NCI-H2107 treated with DMSO at 0.1 percent for 48 hours (cell line): ENCODE data around the gene GAB2.
"Not testable (repeated sequence)": the region's sequence is repeated elsewhere in the genome, so short reads cannot be mapped to it uniquely, and the experiment has no call there.

ENCODE experiments used
- DNase-seq: peaks from one replicate; lab custom pipeline; 2025; ENCODE audit not compliant: unreplicated experiment; lab: John Stamatoyannopoulos, UW

The GAB2 gene

GRCh38 chr11:78284260-78284659, 133.4 kb downstream of the GAB2 start:
- DNase-seq: no peak

GRCh38 chr11:78282821-78283220, 134.8 kb downstream of the GAB2 start:
- DNase-seq: no peak

GRCh38 chr11:78281511-78281910, 136.1 kb downstream of the GAB2 start:
- DNase-seq: no peak

GRCh38 chr11:78277314-78277994, 140.2 kb downstream of the GAB2 start:
- DNase-seq: no peak

- no peak for DNase-seq
These were observed 141.3 kb downstream of the GAB2 start for GRCh38 chr11:78276311-78276710.

- DNase-seq: no peak
These were observed 142.9 kb downstream of the GAB2 start for GRCh38 chr11:78274739-78275138.

GRCh38 chr11:78272625-78273269, 144.9 kb downstream of the GAB2 start:
- not testable (repeated sequence) for DNase-seq

GRCh38 chr11:78271801-78272200, 145.8 kb downstream of the GAB2 start:
- DNase-seq: not testable (repeated sequence)

GRCh38 chr11:78270971-78271370, 146.6 kb downstream of the GAB2 start:
- no peak for DNase-seq

- DNase-seq: no peak
These were observed 147.8 kb downstream of the GAB2 start for GRCh38 chr11:78269806-78270205.

GRCh38 chr11:78268591-78269410, 148.8 kb downstream of the GAB2 start:
- no peak for DNase-seq

GRCh38 chr11:78266451-78266850, 151.2 kb downstream of the GAB2 start:
- no peak for DNase-seq

GRCh38 chr11:78265326-78265725, 152.3 kb downstream of the GAB2 start:
- no peak for DNase-seq

- DNase-seq: no peak
These were observed 154.9 kb downstream of the GAB2 start for GRCh38 chr11:78262691-78263090.

- no peak for DNase-seq
These were observed 155.4 kb downstream of the GAB2 start for GRCh38 chr11:78262238-78262637.

- no peak for DNase-seq
These were observed 155.8 kb downstream of the GAB2 start for GRCh38 chr11:78261828-78262227.

GRCh38 chr11:78261367-78261766, 156.3 kb downstream of the GAB2 start:
- peak; percentile 49 for DNase-seq

GRCh38 chr11:78259777-78260487, 157.7 kb downstream of the GAB2 start:
- no peak for DNase-seq

GRCh38 chr11:78257654-78258053, 160.0 kb downstream of the GAB2 start:
- DNase-seq: no peak

- DNase-seq: no peak
These were observed 160.7 kb downstream of the GAB2 start for GRCh38 chr11:78256962-78257361.

GRCh38 chr11:78255919-78256318, 161.7 kb downstream of the GAB2 start:
- no peak for DNase-seq
